Muscle of leg (tissue), 11 donors: ENCODE data around the gene GOT1. TPM values are rescaled to one million over a fixed set of nuclear protein-coding genes. Genes with fewer than 3 reads are reported as not detected.

Experiments used
- DNase-seq: peaks from one replicate; pipeline ENCODE4 v3.0.0; 2013
- H3K27ac ChIP-seq: one replicate; pipeline ENCODE4 v1.5.1; 2013; ENCODE audit warnings: mild to moderate bottlenecking, low read length, control low read depth
- H3K27me3 ChIP-seq: one replicate; pipeline ENCODE4 v1.6.1; 2013; ENCODE audit warnings: low read length; ENCODE audit not compliant: control insufficient read depth, insufficient read depth
- H3K36me3 ChIP-seq: one replicate; pipeline ENCODE4 v1.6.1; 2013; ENCODE audit warnings: low read length; ENCODE audit not compliant: control insufficient read depth, insufficient read depth
- H3K4me1 ChIP-seq: one replicate; pipeline ENCODE4 v1.6.1; 2013; ENCODE audit warnings: low read length; ENCODE audit not compliant: control insufficient read depth, insufficient read depth
- H3K4me3 ChIP-seq: one replicate; pipeline ENCODE4 v1.5.1; 2013; ENCODE audit warnings: low read length, control low read depth
- H3K9me3 ChIP-seq: replicated peaks from 2 replicates; pipeline ENCODE4 v1.6.1; 2013; ENCODE audit warnings: low read depth, low read length; ENCODE audit not compliant: control insufficient read depth
- WGBS: methylation state at CpG from one replicate; pipeline ENCODE4 v1.1.5; 2013; ENCODE audit warnings: missing lambda C conversion rate; ENCODE audit not compliant: insufficient coverage; 5-methylcytosine and 5-hydroxymethylcytosine counted together
- polyA plus RNA-seq, 8 donors: library from polyadenylated mRNA; unstranded; fragments of 120-200 nt; gene quantifications; one replicate each; pipeline versions ENCODE4 v1.2.1 to v1.2.3, GENCODE V29; 2013; ENCODE audit warnings: inconsistent platforms in 1 of 8, low replicate concordance in 1 of 8; ENCODE audit not compliant: insufficient read length in 8 of 8, insufficient read depth in 1 of 8
- total RNA-seq: library from RNA; stranded (reverse); fragments of 120-200 nt; gene quantifications from one replicate; pipeline ENCODE4 v1.2.4, GENCODE V29; 2013

Gene GOT1
- total and polyA plus RNA-seq, 9 donors = 26.7 to 48.3 (median 42.9) TPM

DNA sequence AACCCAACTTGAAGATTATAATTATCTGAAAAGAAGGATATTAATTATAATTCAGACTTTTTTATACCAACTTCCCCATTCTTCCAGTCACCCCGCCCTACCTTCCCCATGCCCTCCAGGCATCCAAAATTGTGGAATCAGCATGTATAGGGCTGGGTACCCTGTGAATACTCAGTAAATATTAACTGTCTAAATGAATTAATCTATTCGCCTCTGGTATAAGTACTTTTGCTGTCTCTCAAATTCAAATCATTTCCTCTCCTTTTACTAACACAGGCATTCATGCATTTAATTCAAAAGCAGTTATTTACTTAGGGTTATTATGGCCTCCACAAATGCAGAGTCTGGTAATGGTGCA, 26.5 kb upstream of the GOT1 start:
- no peaks in the 10 kb centered on the region for H3K36me3 ChIP-seq
- no peaks in the 10 kb centered on the region for H3K4me1 ChIP-seq
- no CpG with 5 or more reads among the region's 2 CpGs for WGBS
- H3K4me3 ChIP-seq = no peak overlapping the region
- no peaks in the 10 kb centered on the region for H3K9me3 ChIP-seq
- no peak overlapping the region for H3K27ac ChIP-seq
- peaks cover 6% of the 10 kb centered on the region for H3K27me3 ChIP-seq
- no peak for DNase-seq

DNA sequence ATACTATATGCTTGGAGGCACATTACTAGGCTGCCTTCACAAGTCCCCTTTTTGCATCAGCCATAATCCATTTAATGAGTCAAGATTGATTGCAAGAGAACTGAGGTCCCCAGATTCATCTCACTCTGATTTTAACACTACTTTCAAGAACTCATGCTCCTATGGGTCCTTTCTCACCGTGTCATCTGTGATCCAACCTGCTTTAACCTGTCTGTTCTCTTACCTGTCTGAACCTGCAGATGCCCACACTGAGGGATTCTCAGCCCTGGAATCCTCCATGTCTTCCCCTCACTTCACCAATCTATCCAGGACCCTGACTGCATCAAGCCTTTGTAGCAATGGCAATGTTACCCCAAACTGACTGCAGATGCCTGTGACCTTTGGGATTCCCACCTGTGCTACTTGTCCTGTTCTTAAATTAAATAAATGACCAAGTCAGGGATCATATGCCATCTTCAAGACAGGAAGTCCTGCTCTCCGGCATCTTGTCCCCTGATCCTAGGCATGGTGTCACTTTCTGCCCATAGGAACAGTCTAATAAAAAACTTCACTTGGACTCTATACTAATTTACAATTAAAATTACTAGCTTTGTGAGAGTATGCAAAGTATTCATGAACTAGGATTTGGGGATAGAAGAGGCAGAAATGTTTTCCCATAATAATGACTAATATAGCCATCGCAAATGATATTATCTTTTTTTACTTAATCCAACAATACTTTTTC, 25.9 kb upstream of the GOT1 start:
- H3K27me3 ChIP-seq = peaks cover 8% of the 10 kb centered on the region
- WGBS = 73% methylated on average over 1 of the region's 3 CpGs
- H3K4me1 ChIP-seq = no peaks in the 10 kb centered on the region
- H3K4me3 ChIP-seq = no peak overlapping the region
- H3K36me3 ChIP-seq = no peaks in the 10 kb centered on the region
- no peaks in the 10 kb centered on the region for H3K9me3 ChIP-seq
- no peak overlapping the region for H3K27ac ChIP-seq
- no peak for DNase-seq

DNA sequence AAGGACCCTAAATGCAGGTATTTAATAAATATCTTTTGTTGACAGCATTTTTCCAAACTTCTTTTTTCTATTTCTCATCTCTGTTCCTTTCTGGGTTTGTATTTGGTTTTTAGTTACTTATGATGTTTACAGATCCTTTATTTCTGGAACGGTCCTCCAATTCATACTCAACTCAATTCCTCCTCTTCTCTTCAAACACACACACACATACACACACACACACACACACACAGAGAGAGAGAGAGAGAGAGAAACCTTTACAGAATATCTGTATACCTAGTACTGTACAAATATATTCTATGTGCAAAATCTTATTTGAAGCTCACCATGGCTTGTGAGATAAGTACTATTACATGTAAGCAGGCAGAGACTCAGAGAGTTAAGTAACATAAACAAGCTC, 21.6 kb upstream of the GOT1 start:
- Histone ChIP-seq H3K4me1 (no peaks in the 10 kb centered on the region), H3K9me3 (no peaks in the 10 kb centered on the region), H3K27ac (no peak overlapping the region), H3K36me3 (no peaks in the 10 kb centered on the region), H3K4me3 (no peak overlapping the region), H3K27me3 (peaks cover 26% of the 10 kb centered on the region)
- WGBS = no CpG with 5 or more reads among the region's 1 CpG
- no peak for DNase-seq

DNA sequence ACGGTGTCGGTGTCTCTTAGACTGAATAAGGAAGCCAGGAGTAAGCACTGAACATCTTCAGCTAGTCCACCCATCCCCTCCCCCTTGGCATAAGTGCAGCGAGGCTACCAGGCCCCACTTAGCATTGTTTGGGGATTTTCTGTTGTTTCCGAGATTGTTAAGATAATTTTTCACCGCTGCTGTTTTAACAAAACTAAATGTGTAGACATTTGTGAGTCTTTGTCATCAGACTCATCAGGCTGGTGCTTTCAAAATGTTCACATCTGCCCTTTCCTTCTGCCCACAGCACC, 21.0 kb upstream of the GOT1 start:
- no peak for DNase-seq
- H3K27me3 ChIP-seq = peaks cover 26% of the 10 kb centered on the region
- H3K4me1 ChIP-seq = no peaks in the 10 kb centered on the region
- H3K4me3 ChIP-seq = no peak overlapping the region
- no peaks in the 10 kb centered on the region for H3K36me3 ChIP-seq
- no peaks in the 10 kb centered on the region for H3K9me3 ChIP-seq
- H3K27ac ChIP-seq = no peak overlapping the region
- no CpG with 5 or more reads among the region's 5 CpGs for WGBS

DNA sequence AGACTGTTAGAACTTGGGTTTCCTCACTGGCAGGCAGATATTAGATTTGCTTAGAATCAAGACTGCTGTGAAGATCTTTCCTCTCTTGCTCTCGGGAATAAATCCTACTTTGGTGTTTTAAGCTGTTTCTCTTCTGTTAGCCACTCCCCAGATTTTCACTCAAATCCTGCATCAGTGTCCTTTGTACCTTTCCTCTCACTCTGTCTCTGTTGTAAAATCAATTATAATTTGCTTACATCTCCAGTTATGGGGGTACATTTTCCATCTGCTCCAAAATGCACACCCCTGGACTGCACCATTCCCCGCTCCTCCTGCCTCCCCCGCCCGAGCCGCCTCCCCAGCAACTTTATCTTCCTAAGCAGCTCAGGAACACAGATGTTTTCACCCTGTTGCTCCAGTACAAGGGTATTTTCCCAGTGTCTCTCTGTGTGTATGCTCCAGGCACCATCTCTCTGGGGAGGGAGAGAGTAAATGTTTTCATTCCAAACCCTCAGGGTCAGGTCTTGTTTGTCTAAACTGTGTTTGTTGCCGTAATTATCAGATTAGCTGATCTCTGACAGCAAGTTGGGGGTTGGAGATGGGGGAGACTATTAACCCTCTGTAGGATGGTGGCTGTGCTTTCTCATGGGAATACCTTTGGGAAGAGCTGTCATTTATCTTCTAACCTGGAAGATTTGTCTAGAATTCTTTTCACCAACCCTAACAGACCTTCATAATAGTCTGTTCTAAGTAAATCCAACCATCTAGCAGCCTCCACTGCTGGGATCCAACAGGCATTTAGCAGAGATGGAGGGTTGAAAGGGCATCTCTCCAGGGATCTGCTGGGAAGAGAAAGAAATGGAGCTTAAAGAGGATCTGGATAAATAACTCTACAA, 20.4 kb upstream of the GOT1 start:
- peaks cover 26% of the 10 kb centered on the region for H3K27me3 ChIP-seq
- H3K27ac ChIP-seq = no peak overlapping the region
- no peak overlapping the region for H3K4me3 ChIP-seq
- H3K36me3 ChIP-seq = no peaks in the 10 kb centered on the region
- no peaks in the 10 kb centered on the region for H3K9me3 ChIP-seq
- no peaks in the 10 kb centered on the region for H3K4me1 ChIP-seq
- WGBS = 34% methylated on average over 5 of the region's 6 CpGs
- DNase-seq = peak; percentile 22

DNA sequence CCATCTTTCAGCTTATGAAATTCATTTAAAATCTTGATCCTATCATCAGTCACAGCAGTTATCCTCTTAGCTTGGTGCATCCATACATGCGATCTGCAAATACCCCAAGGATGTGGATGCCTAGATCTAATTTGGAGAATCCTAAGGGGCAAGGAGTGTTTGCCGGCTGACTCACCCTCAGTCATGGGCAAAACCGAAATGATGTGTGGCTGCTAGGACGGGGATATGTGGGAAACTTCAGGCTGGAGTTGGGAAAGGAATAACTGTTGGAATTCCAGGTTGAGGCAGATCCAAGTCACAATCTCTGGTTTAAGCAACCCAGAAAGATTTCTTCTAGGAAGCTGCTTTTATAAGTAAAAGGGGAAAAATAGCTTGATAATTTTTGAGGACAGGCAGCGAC, 19.7 kb upstream of the GOT1 start:
- no peaks in the 10 kb centered on the region for H3K9me3 ChIP-seq
- no peak overlapping the region for H3K4me3 ChIP-seq
- H3K27ac ChIP-seq = no peak overlapping the region
- no peaks in the 10 kb centered on the region for H3K36me3 ChIP-seq
- WGBS = 76% methylated on average over 5 of the region's 5 CpGs
- no peaks in the 10 kb centered on the region for H3K4me1 ChIP-seq
- no peak for DNase-seq
- peaks cover 27% of the 10 kb centered on the region for H3K27me3 ChIP-seq

DNA sequence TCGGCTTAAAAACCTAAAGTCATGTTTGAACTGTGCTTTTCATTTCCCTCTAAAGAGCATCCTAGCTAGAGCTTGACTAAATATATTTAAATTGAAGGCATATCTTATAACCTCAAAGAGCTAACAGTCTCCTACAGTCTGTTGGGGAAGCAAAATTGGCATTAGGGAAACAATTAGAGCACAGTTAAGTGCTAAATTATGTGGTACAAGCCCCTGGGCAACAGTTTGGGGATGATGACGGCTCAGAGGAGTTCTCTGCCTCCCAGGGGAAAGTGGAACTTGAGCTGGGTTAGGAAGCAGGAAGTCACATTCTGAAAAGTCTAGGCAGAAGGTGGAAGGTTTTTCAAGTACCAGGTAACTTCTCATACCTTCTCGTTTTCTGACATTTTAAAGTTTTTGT, 18.6 kb upstream of the GOT1 start:
- Histone ChIP-seq H3K4me3 (no peak overlapping the region), H3K36me3 (no peaks in the 10 kb centered on the region), H3K9me3 (no peaks in the 10 kb centered on the region), H3K27me3 (peaks cover 34% of the 10 kb centered on the region), H3K4me1 (no peaks in the 10 kb centered on the region), H3K27ac (no peak overlapping the region)
- WGBS = 0% methylated on average over 1 of the region's 3 CpGs
- no peak for DNase-seq

DNA sequence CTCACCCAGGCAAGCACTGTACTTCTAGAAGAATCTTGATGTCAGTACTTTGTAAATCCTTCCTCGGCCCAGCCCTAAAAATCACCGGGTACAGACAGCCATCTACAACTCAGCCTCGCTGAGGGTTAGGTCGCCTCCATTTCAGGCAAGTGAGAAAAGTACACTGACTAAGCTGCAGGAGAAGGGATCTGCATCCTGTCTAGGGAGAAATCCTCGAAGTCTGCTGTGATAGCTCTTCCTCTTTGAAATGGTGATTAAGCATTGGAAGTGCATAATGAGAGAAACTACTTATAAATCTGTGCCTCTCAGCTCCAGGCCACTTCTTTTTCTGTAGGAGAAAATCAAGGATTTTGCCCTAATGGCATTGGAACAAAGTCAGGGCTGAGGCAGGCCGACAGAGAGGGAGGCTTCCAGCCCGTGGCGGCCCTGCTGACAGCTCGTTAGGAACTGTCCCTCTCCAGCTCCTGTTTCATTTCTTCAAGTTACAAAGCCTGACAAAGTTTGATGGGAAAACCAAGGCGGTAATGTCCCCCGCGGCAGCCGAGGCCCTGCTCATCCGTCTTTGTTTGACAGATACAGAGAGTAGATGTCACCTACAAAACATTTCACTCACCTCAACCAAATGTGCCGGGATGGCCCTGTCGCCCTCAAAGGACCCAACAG, 14.1 kb upstream of the GOT1 start:
- Histone ChIP-seq H3K36me3 (no peaks in the 10 kb centered on the region), H3K4me1 (no peaks in the 10 kb centered on the region), H3K27ac (no peak overlapping the region), H3K4me3 (no peak overlapping the region), H3K9me3 (no peaks in the 10 kb centered on the region), H3K27me3 (peaks cover 15% of the 10 kb centered on the region)
- DNase-seq = no peak
- 44% methylated on average over 9 of the region's 16 CpGs for WGBS

DNA sequence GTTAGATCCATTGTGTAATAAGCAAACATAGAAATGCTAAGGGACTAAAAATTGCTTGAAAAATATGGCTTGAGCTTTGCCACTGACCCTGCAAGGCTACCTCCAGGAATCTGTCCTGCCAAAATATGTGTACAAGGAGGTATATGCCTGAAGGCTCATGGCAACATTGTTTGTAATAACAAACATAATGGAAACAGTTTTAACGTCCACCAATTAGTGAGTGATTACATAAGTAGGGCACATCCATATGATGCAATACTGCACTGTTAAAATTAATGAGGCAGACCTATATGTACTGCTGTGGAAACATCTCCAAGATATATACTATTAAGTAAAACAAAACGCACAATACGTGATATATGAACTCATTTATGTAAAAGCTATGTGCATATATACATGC, 13.1 kb upstream of the GOT1 start:
- WGBS = no CpG with 5 or more reads among the region's 3 CpGs
- no peaks in the 10 kb centered on the region for H3K9me3 ChIP-seq
- H3K36me3 ChIP-seq = peaks cover 3% of the 10 kb centered on the region
- no peak overlapping the region for H3K4me3 ChIP-seq
- DNase-seq = no peak
- H3K4me1 ChIP-seq = no peaks in the 10 kb centered on the region
- peaks cover 10% of the 10 kb centered on the region for H3K27me3 ChIP-seq
- no peak overlapping the region for H3K27ac ChIP-seq

DNA sequence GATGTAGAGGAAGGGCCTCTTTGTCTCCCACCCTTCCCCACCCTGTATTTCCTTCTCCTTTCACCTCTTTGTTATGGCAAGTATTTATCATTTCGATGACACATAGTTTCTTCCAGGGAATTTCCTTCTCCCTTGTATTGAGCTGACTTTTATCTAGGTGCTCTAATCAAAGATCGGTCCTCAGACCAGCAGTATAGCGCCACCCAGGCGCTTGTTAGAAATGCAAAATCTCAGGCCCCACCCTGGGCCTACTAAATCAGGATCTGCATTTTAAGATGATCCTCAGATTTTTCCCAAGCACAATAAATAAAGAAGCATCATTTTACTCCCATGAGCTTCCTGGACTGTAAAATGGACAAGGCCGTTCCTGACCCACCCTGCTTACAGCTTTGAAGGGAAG, 12.0 kb upstream of the GOT1 start:
- Histone ChIP-seq H3K27me3 (peaks cover 9% of the 10 kb centered on the region), H3K27ac (no peak overlapping the region), H3K9me3 (no peaks in the 10 kb centered on the region), H3K4me3 (no peak overlapping the region), H3K4me1 (no peaks in the 10 kb centered on the region), H3K36me3 (peaks cover 3% of the 10 kb centered on the region)
- WGBS = 96% methylated on average over 3 of the region's 5 CpGs
- DNase-seq = no peak
